Endothelial cell of umbilical vein (primary cell): ENCODE data around the gene MAP1B. TPM values are rescaled to one million over a fixed set of nuclear protein-coding genes. Genes with fewer than 3 reads are reported as not detected.

Experiments
- BruUV-seq: library from RNA; stranded (reverse); fragments of 400-500 nt; replicated peaks from 2 replicates; lab custom pipeline; 2021; lab: Mats Ljungman, UMichigan
- CTCF ChIA-PET: fragments of 300-600, 350-600 bp; sonication (Branson Sonifier 250); formaldehyde crosslinking; loops from one replicate; lab custom pipeline; 2021; ENCODE audit warnings: antibody characterized with exemption, inconsistent platforms; lab: Charles Lee
- POLR2A ChIA-PET: fragments of 300-600, 350-600 bp; sonication (Branson Sonifier 250); formaldehyde crosslinking; loops from one replicate; lab custom pipeline; 2021; ENCODE audit warnings: antibody characterized with exemption, inconsistent platforms; lab: Charles Lee
- DNase-seq: peaks from one replicate; pipeline ENCODE4 v3.0.0-alpha.2; 2011; ENCODE audit warnings: low read depth, low spot score
- FAIRE-seq: peaks from 2 replicates; lab custom pipeline; 2011; peaks lifted over from hg19 to GRCh38; lab: Jason Lieb, UNC
- H2AFZ ChIP-seq: 2 replicates; pipeline ENCODE4 v1.6.0; 2012; ENCODE audit warnings: low read depth, low read length, control low read depth, inconsistent platforms
- H3K27ac ChIP-seq: 2 replicates; pipeline ENCODE4 v1.5.1; 2011; ENCODE audit warnings: low read depth, mild to moderate bottlenecking, control low read depth, low read length, moderate library complexity; ENCODE audit not compliant: insufficient read depth
- H3K27me3 ChIP-seq, 2 experiments: 2 replicates each; pipeline versions ENCODE4 v1.6.0 to v1.6.1; 2011; ENCODE audit warnings: low read length in 2 of 2, mixed read lengths in 1 of 2; ENCODE audit not compliant: control insufficient read depth in 2 of 2, insufficient read depth in 2 of 2
- H3K36me3 ChIP-seq, 2 experiments: 2 replicates in 1 of 2; 3 replicates in 1 of 2; pipeline ENCODE4 v1.5.1; 2011; ENCODE audit warnings: low read length in 2 of 2, mild to moderate bottlenecking in 1 of 2, moderate library complexity in 1 of 2; ENCODE audit not compliant: control insufficient read depth in 2 of 2, insufficient read depth in 2 of 2; ENCODE audit errors: extremely low read depth in 1 of 2
- H3K4me1 ChIP-seq: 3 replicates; pipeline ENCODE4 v1.5.1; 2011; ENCODE audit warnings: mild to moderate bottlenecking, low read length; ENCODE audit not compliant: control insufficient read depth, insufficient read depth; ENCODE audit errors: extremely low read depth
- H3K4me2 ChIP-seq: 2 replicates; pipeline ENCODE4 v1.6.1; 2011; ENCODE audit warnings: low read length, control low read depth, mixed read lengths; ENCODE audit not compliant: insufficient read depth
- H3K4me3 ChIP-seq, 3 experiments: fragments of 200-600 bp in 1 of 3; sonication (generic), shearing (Covaris generic) in 1 of 3; replicated peaks in 1 of 3; 2 replicates each; pipeline ENCODE4 v1.5.1; 2011 to 2016; ENCODE audit warnings: control low read depth in 3 of 3, low read length in 3 of 3, mild to moderate bottlenecking in 2 of 3, inconsistent platforms in 1 of 3, low read depth in 1 of 3, moderate library complexity in 1 of 3; ENCODE audit not compliant: insufficient read depth in 1 of 3
- H3K79me2 ChIP-seq: 2 replicates; pipeline ENCODE4 v1.6.0; 2012; ENCODE audit warnings: low read length, inconsistent platforms; ENCODE audit not compliant: control insufficient read depth, insufficient read depth
- H3K9ac ChIP-seq: replicated peaks from 2 replicates; pipeline ENCODE3; 2011; ENCODE audit warnings: low read length, control low read depth; ENCODE audit not compliant: insufficient read depth; ENCODE audit errors: extremely low read depth
- H3K9me1 ChIP-seq: replicated peaks from 3 replicates; pipeline ENCODE4 v1.6.0; 2011; ENCODE audit warnings: mild to moderate bottlenecking, low read length; ENCODE audit not compliant: control insufficient read depth, insufficient read depth; ENCODE audit errors: extremely low read depth
- H3K9me3 ChIP-seq: replicated peaks from 2 replicates; pipeline ENCODE4 v1.5.1; 2012; ENCODE audit warnings: low read length, inconsistent platforms; ENCODE audit not compliant: control insufficient read depth, insufficient read depth
- H4K20me1 ChIP-seq: replicated peaks from 2 replicates; pipeline ENCODE3; 2011; ENCODE audit warnings: mild to moderate bottlenecking, low read length; ENCODE audit not compliant: control insufficient read depth, insufficient read depth; ENCODE audit errors: extremely low read depth
- EZH2 ChIP-seq: IDR thresholded peaks from 2 replicates; pipeline ENCODE4 v1.6.1; 2012; ENCODE audit warnings: borderline replicate concordance, low read depth, mild to moderate bottlenecking, moderate library complexity, low read length, inconsistent platforms; ENCODE audit not compliant: severe bottlenecking
- FOS ChIP-seq: IDR thresholded peaks from 2 replicates; pipeline ENCODE4 v1.6.1; 2011; ENCODE audit warnings: mild to moderate bottlenecking, low read length, moderate library complexity, borderline replicate concordance; ENCODE audit not compliant: insufficient read depth
- GATA2 ChIP-seq: IDR thresholded peaks from 2 replicates; pipeline ENCODE4 v1.7.0; 2011; ENCODE audit warnings: low read depth, mild to moderate bottlenecking, moderate library complexity, mixed read lengths, low read length; ENCODE audit not compliant: insufficient read length, insufficient read depth
- JUN ChIP-seq: IDR thresholded peaks from 2 replicates; pipeline ENCODE4 v1.6.1; 2011; ENCODE audit warnings: borderline replicate concordance, low read depth; ENCODE audit not compliant: insufficient read length, insufficient read depth
- MYC ChIP-seq: IDR thresholded peaks from one replicate; pipeline ENCODE4 v1.6.1; 2011; ENCODE audit warnings: mild to moderate bottlenecking, low read depth, low read length
- POLR2A ChIP-seq: IDR thresholded peaks from 2 replicates; pipeline ENCODE4 v1.6.1; 2012; ENCODE audit warnings: low read depth, mild to moderate bottlenecking, control low read depth, low read length
- POLR2AphosphoS5 ChIP-seq: IDR thresholded peaks from 2 replicates; pipeline ENCODE4 v1.6.1; 2012; ENCODE audit warnings: low read depth, mild to moderate bottlenecking, control low read depth, low read length, moderate library complexity; ENCODE audit not compliant: insufficient read depth
- dilution Hi-C: fragments of 300-500 bp; cut with MboI; formaldehyde crosslinking; loops from one replicate; pipeline ENCODE4 v1.15.0; 2019; ENCODE audit warnings: low sequenced_read_pairs; ENCODE audit not compliant: extremely low pct_ligation_motif_present
- intact Hi-C: fragments of 100-400 bp; cut with micrococcal nuclease; formaldehyde crosslinking; loops from one replicate; pipeline ENCODE4 v1.10.0; 2022
- polyA plus RNA-seq, 4 experiments: library from polyadenylated mRNA; depleted of rRNA in 3 of 4; stranded (reverse) in 3 of 4; unstranded in 1 of 4; fragments of >200 nt; gene quantifications; 2 replicates each; pipeline versions ENCODE4 v1.2.1 to v1.2.3, GENCODE V29; 2011 to 2012; ENCODE audit warnings: missing spikeins in 1 of 4
- total RNA-seq: library from RNA; stranded (reverse); gene quantifications from 2 replicates; pipeline ENCODE4 v1.2.3, GENCODE V29; 2021
- TF ChIP-seq, protein P1 (sequence below): IDR thresholded peaks from 2 replicates; pipeline ENCODE4 v1.6.1; 2011; ENCODE audit not compliant: insufficient read depth, insufficient read length
- TF ChIP-seq, protein P2 (sequence below), 2 donors: IDR thresholded peaks; 1 replicate in 1 of 2; 2 replicates in 1 of 2; pipeline ENCODE4 v1.5.1; 2011; ENCODE audit warnings: low read length in 2 of 2, mild to moderate bottlenecking in 2 of 2, moderate library complexity in 2 of 2, control low read depth in 1 of 2, inconsistent platforms in 1 of 2, low read depth in 1 of 2; ENCODE audit not compliant: insufficient read depth in 1 of 2; ENCODE audit errors: extremely low read depth in 1 of 2

MAP1B gene
- total and polyA plus RNA-seq, 2 donors (not counting 3 experiments of a cell fraction or from before 2014, with no cell fraction given) = 55.9 to 263 TPM

DNA sequence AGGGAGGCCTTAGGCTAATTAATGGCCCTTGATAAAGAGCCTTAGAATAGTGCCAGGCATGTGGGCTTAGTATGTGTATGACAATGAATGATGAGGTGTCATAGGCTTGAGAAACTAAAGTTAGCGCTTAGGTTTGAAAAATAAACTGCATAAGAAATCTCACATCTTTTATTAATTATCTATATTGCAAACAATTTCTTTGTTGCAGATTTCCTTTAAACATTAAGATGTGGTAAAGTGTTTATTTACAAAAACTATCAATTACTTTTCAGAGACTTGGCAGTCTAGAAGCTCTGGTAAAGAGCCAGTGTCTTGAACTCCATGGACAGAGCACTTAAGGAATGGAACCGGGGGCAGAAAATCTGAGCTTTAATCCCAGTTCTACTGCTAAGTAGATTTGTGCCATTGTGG lies 23.1 kb downstream of the MAP1B start:
- Histone ChIP-seq H3K9me1 (no peaks in the 10 kb centered on the region), H3K9me3 (no peaks in the 10 kb centered on the region), H3K4me3 (no peak overlapping the region), H4K20me1 (no peaks in the 10 kb centered on the region), H3K4me2 (no peak overlapping the region), H3K79me2 (peaks cover 71% of the 10 kb centered on the region), H2AFZ (no peak overlapping the region), H3K27ac (peak overlapping the region; percentile 23), H3K4me1 (peaks cover 64% of the 10 kb centered on the region), H3K27me3 (no peaks in the 10 kb centered on the region), H3K36me3 (peaks cover 0 to 5% of the 10 kb centered on the region in 2 experiments), H3K9ac (no peak overlapping the region)
- BruUV-seq = no TSS peak
- TF ChIP-seq JUN (no peak), FOS (no peak), EZH2 (no peak), POLR2AphosphoS5 (no peak), GATA2 (no peak), MYC (no peak), POLR2A (no peak)
- TF ChIP-seq, protein P1, sequence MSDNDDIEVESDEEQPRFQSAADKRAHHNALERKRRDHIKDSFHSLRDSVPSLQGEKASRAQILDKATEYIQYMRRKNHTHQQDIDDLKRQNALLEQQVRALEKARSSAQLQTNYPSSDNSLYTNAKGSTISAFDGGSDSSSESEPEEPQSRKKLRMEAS = no peak
- TF ChIP-seq, protein P2, sequence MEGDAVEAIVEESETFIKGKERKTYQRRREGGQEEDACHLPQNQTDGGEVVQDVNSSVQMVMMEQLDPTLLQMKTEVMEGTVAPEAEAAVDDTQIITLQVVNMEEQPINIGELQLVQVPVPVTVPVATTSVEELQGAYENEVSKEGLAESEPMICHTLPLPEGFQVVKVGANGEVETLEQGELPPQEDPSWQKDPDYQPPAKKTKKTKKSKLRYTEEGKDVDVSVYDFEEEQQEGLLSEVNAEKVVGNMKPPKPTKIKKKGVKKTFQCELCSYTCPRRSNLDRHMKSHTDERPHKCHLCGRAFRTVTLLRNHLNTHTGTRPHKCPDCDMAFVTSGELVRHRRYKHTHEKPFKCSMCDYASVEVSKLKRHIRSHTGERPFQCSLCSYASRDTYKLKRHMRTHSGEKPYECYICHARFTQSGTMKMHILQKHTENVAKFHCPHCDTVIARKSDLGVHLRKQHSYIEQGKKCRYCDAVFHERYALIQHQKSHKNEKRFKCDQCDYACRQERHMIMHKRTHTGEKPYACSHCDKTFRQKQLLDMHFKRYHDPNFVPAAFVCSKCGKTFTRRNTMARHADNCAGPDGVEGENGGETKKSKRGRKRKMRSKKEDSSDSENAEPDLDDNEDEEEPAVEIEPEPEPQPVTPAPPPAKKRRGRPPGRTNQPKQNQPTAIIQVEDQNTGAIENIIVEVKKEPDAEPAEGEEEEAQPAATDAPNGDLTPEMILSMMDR (IDR thresholded peaks at IDR 0.05; ENCODE audit: extremely low read depth in 1 of 2, insufficient read depth in 1 of 2, low read depth in 1 of 2, low read length in 2 of 2) = no peak
- ChIA-PET CTCF (interaction anchor here (1.0 kb wide), 1 partner anchor 178 kb away, joined by 3 read pairs; no protein-coding TSS in a partner anchor), POLR2A (no interaction called here)
- FAIRE-seq = no peak
- intact Hi-C loops = no loop called here
- DNase-seq = no peak
- dilution Hi-C loops = no loop called here
